ENCODE data around the gene NR1I3.
A peak's percentile ranks its signal among the peaks of the same experiment; 100 is the strongest.

The NR1I3 gene

GRCh38 chr1:161192476-161193465 is 45.2 kb downstream of the NR1I3 start:
- peak; percentile 97 for TF ChIP-seq CTCF (IDR thresholded peaks at IDR 0.05; ENCODE audit: low read depth, low read length)
- DNase-seq (ENCODE audit: low read depth, low spot score) = peak; percentile 65
- in situ Hi-C loops (cut with HindIII; ENCODE audit: low sequenced_read_pairs) = no loop called here
- no peak overlapping the region for H3K4me3 ChIP-seq (ENCODE audit: low read depth, low read length)

GRCh38 chr1:161191971-161192370 is 46.0 kb downstream of the NR1I3 start:
- no peak for DNase-seq (ENCODE audit: low read depth, low spot score)
- no peak for TF ChIP-seq CTCF (IDR thresholded peaks at IDR 0.05; ENCODE audit: low read depth, low read length)
- in situ Hi-C loops (cut with HindIII; ENCODE audit: low sequenced_read_pairs) = no loop called here
- H3K4me3 ChIP-seq (ENCODE audit: low read depth, low read length) = no peak overlapping the region

- no peak for DNase-seq (ENCODE audit: low read depth, low spot score)
- in situ Hi-C loops (cut with HindIII; ENCODE audit: low sequenced_read_pairs) = no loop called here
- H3K4me3 ChIP-seq (ENCODE audit: low read depth, low read length) = no peak overlapping the region
- no peak for TF ChIP-seq CTCF (IDR thresholded peaks at IDR 0.05; ENCODE audit: low read depth, low read length)
These were observed 47.0 kb downstream of the NR1I3 start for GRCh38 chr1:161190962-161191521.

DNA sequence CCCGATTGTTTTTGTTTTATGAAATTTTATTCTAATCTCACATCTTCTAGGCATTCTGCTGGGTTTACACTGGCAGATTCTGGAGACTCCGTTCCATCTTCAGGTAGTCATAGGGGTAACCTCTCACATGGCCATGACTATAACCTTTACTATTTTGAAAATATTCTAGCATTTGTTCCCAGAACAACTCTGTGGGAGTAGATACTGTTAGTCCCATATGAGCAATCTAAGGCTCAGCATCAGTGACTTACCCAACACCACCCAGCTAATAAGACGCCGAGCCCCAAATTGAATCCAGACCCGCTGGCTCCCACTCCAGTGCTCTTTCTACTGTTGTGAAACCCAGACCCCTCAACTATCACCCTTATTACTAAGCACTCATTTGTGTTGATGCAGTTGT is 49.0 kb downstream of the NR1I3 start:
- no peak for TF ChIP-seq CTCF (IDR thresholded peaks at IDR 0.05; ENCODE audit: low read depth, low read length)
- H3K4me3 ChIP-seq (ENCODE audit: low read depth, low read length) = no peak overlapping the region
- in situ Hi-C loops (cut with HindIII; ENCODE audit: low sequenced_read_pairs) = no loop called here
- no peak for DNase-seq (ENCODE audit: low read depth, low spot score)

DNA sequence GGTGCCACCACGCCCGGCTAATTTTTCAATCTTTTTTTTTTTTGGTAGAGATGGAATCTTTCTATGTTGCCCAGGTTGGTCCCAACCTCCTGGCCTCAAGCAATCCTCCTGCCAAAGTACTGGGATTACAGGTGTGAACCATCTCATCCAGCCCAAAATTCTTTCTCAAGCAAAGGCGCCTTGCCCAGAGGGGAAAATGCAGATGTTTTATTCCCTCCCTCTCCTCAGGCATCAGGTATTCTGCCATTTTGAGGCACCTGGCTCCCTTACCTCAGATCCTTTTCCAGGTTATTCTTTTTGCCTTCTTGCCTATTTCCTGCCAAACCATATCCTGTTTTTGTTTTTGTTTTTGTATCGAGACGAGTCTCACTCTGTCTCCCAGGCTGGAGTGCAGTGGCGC is 49.6 kb downstream of the NR1I3 start:
- TF ChIP-seq CTCF (IDR thresholded peaks at IDR 0.05; ENCODE audit: low read depth, low read length) = no peak
- in situ Hi-C loops (cut with HindIII; ENCODE audit: low sequenced_read_pairs) = no loop called here
- H3K4me3 ChIP-seq (ENCODE audit: low read depth, low read length) = no peak overlapping the region
- DNase-seq (ENCODE audit: low read depth, low spot score) = no peak

DNA sequence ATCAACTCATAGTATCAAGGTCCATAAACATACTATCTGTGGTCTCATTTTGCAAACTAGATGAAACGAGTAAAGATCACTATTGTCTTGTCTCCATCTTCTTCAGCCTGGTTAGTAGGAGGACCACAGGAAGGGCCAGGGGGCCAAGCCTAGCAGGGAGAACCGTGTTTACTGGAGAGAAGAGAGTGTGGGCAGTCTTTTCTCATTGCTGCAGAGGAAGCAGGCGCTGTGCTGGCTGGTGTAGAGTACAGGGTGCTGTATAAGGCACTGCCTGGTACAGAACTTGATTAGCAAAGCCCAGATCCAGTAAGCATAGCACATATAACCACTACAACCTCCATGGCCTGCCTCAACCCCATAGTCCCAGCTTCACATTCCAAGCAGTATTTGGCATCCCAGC is 50.7 kb downstream of the NR1I3 start:
- in situ Hi-C loops (cut with HindIII; ENCODE audit: low sequenced_read_pairs) = no loop called here
- TF ChIP-seq CTCF (IDR thresholded peaks at IDR 0.05; ENCODE audit: low read depth, low read length) = no peak
- H3K4me3 ChIP-seq (ENCODE audit: low read depth, low read length) = no peak overlapping the region
- DNase-seq (ENCODE audit: low read depth, low spot score) = no peak
